Spleen (tissue), 11 donors: ENCODE results near the gene KLC1. TPM values are rescaled to one million over a fixed set of nuclear protein-coding genes. Genes with fewer than 3 reads are reported as not detected.

Experiments
- DNase-seq: peaks from one replicate; pipeline ENCODE4 v3.0.0-alpha.2; 2020
- H3K27ac ChIP-seq, 8 donors: fragments of 200-600 bp; sonication (generic) in 7 of 8; 1 replicate in 4 of 8; 2 replicates in 4 of 8; pipeline versions ENCODE4 v1.5.0 to v1.8.0; 2016 to 2021; ENCODE audit warnings: inconsistent platforms in 4 of 8, mild to moderate bottlenecking in 4 of 8, moderate library complexity in 1 of 8
- H3K27me3 ChIP-seq, 7 donors: fragments of 200-600 bp; sonication (generic) in 6 of 7; replicated peaks in 1 of 7; 1 replicate in 4 of 7; 2 replicates in 3 of 7; pipeline versions ENCODE4 v1.5.0 to v1.8.0; 2016 to 2021; ENCODE audit warnings: inconsistent platforms in 3 of 7, mild to moderate bottlenecking in 1 of 7
- H3K36me3 ChIP-seq, 6 donors: fragments of 200-600 bp; sonication (generic) in 5 of 6; 1 replicate in 4 of 6; 2 replicates in 2 of 6; pipeline versions ENCODE4 v1.5.0 to v1.8.0; 2016 to 2021; ENCODE audit warnings: inconsistent platforms in 2 of 6
- H3K4me1 ChIP-seq, 6 donors: fragments of 200-600 bp; sonication (generic) in 5 of 6; 1 replicate in 3 of 6; 2 replicates in 3 of 6; pipeline versions ENCODE4 v1.5.0 to v1.8.0; 2016 to 2021; ENCODE audit warnings: inconsistent platforms in 3 of 6
- H3K4me3 ChIP-seq, 8 donors: fragments of 200-600 bp; sonication (generic) in 7 of 8; 1 replicate in 4 of 8; 2 replicates in 4 of 8; pipeline versions ENCODE4 v1.5.0 to v1.8.0; 2016 to 2021; ENCODE audit warnings: inconsistent platforms in 4 of 8, mild to moderate bottlenecking in 4 of 8, moderate library complexity in 2 of 8
- H3K9me3 ChIP-seq, 8 donors: fragments of 200-600 bp; sonication (generic) in 7 of 8; 1 replicate in 4 of 8; 2 replicates in 4 of 8; pipeline versions ENCODE4 v1.5.0 to v1.8.0; 2016 to 2021; ENCODE audit warnings: inconsistent platforms in 4 of 8
- POLR2A ChIP-seq, 3 donors: fragments of 450-650 bp; IDR thresholded peaks; one replicate each; pipeline ENCODE4 v1.5.1; 2017; ENCODE audit warnings: antibody characterized with exemption in 3 of 3, mild to moderate bottlenecking in 1 of 3
- POLR2AphosphoS5 ChIP-seq, 3 donors: sonication (generic); formaldehyde crosslinking; IDR thresholded peaks; one replicate each; pipeline ENCODE4 v1.5.1; 2017; ENCODE audit warnings: antibody characterized with exemption in 3 of 3
- WGBS, 5 donors: extraction: QIAGEN DNeasy Blood & Tissue Kit in 3 of 5; methylation state at CpG; one replicate each; pipeline versions ENCODE4 v1.1.5 to v1.1.7; 2013 to 2018; 5-methylcytosine and 5-hydroxymethylcytosine counted together
- intact Hi-C: fragments of 100-400 bp; cut with DNase I; formaldehyde crosslinking; loops from one replicate; pipeline ENCODE4 v1.15.0; 2023; ENCODE audit warnings: low total_unique reads
- polyA plus RNA-seq, 3 donors: library from polyadenylated mRNA; stranded (reverse); fragments of 200-250 nt; gene quantifications; one replicate each; pipeline ENCODE4 v1.2.1, GENCODE V29; 2013
- total RNA-seq, 7 donors: library from RNA; depleted of rRNA in 3 of 7; stranded (reverse); fragments of >200 nt in 3 of 7; fragmentation: NEBNext Ultra II Directional in 4 of 7; extraction: Animal tissue kit (Norgen Biotek cat#: 25700) in 4 of 7; gene quantifications; one replicate each; pipeline versions ENCODE4 v1.1.0 to v1.2.1, GENCODE V29; 2016 to 2021
- TF ChIP-seq, protein P1 (sequence below), 11 experiments: fragments of 200-600 bp in 7 of 11; fragments of 450-650 bp in 4 of 11; sonication (generic) in 4 of 11; IDR thresholded peaks in 8 of 11; conservative IDR thresholded peaks in 3 of 11; 1 replicate in 7 of 11; 2 replicates in 4 of 11; pipeline versions ENCODE4 v1.4.0 to v1.8.0; 2016 to 2021; ENCODE audit warnings: antibody characterized with exemption in 11 of 11, inconsistent platforms in 4 of 11, mild to moderate bottlenecking in 1 of 11
- donor health status: healthy with polysubstance abuse.
- donor health status: DM: no; HTN: no; CAD: no; lungs with moderate emphysema.
- donor health status: DM: no; HTN: no; CAD: no.
- donor health status: Bipolar disorder and iron deficiency.
- donor health status: healthy.
- donor health status: DM: no; HTN: no; CAD: no.
- donor health status: DM: yes; HTN: yes; CAD: no.

The KLC1 gene
- total and polyA plus RNA-seq, 10 donors, result 54.1 to 333 (median 226) TPM

DNA sequence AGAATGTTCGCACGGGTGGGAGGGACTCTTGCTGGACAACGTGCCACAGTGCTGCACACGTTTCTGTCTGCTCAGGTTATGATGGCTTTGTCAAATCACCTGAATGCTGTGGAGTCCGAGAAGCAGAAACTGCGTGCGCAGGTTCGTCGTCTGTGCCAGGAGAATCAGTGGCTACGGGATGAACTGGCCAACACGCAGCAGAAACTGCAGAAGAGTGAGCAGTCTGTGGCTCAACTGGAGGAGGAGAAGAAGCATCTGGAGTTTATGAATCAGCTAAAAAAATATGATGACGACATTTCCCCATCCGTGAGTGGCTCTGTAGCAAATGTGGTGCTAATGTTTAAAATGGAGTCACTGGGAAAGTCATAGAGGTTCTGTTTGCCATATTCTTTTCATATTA lies 28.5 kb downstream of the KLC1 start:
- DNase-seq, result no peak
- Histone ChIP-seq H3K36me3 (peaks cover 5 to 100% (median 86%) of the 10 kb centered on the region in 6 donors), H3K27me3 (no peaks in the 10 kb centered on the region), H3K4me1 (peaks cover 20 to 57% (median 37%) of the 10 kb centered on the region in 6 donors), H3K27ac (peak overlapping the region in 2 of 8 donors; percentile 6 to 28), H3K4me3 (no peak overlapping the region), H3K9me3 (no peaks in the 10 kb centered on the region)
- 78 to 90% (median 83%) methylated on average over 13 of the region's 13 CpGs for WGBS, 5 donors
- TF ChIP-seq, protein P1, sequence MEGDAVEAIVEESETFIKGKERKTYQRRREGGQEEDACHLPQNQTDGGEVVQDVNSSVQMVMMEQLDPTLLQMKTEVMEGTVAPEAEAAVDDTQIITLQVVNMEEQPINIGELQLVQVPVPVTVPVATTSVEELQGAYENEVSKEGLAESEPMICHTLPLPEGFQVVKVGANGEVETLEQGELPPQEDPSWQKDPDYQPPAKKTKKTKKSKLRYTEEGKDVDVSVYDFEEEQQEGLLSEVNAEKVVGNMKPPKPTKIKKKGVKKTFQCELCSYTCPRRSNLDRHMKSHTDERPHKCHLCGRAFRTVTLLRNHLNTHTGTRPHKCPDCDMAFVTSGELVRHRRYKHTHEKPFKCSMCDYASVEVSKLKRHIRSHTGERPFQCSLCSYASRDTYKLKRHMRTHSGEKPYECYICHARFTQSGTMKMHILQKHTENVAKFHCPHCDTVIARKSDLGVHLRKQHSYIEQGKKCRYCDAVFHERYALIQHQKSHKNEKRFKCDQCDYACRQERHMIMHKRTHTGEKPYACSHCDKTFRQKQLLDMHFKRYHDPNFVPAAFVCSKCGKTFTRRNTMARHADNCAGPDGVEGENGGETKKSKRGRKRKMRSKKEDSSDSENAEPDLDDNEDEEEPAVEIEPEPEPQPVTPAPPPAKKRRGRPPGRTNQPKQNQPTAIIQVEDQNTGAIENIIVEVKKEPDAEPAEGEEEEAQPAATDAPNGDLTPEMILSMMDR (IDR thresholded peaks at IDR 0.05 in 8 of 11, conservative IDR thresholded peaks at IDR 0.05 in 3 of 11), result no peak
- TF ChIP-seq POLR2A (IDR thresholded peaks at IDR 0.05) (no peak), POLR2AphosphoS5 (IDR thresholded peaks at IDR 0.05) (no peak)
- intact Hi-C loops, result no loop called here

DNA sequence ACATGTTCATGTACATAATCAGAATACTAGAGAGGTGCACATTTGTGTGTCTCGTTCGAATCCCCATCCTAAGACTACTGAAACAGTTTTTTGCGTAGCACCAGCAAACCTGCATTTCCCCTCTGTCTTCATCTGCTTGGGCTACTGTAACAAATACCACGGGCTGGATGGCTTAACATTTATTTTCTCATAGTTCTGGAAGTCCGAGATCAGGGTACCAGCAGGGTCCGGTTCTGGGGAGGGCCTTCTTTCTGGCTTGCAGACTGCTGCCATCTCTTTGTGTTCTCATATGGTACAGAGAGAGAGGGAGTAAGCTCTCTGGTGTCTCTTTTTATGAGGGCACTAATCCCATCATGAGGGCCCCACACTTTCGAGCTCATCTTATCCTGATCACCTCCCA lies 30.6 kb downstream of the KLC1 start:
- H3K9me3 ChIP-seq, result no peaks in the 10 kb centered on the region
- TF ChIP-seq, protein P1 (IDR thresholded peaks at IDR 0.05 in 8 of 11, conservative IDR thresholded peaks at IDR 0.05 in 3 of 11), result no peak
- TF ChIP-seq POLR2AphosphoS5 (IDR thresholded peaks at IDR 0.05), result no peak
- TF ChIP-seq POLR2A (IDR thresholded peaks at IDR 0.05), result no peak
- intact Hi-C loops, result no loop called here
- peaks cover 6 to 100% (median 95%) of the 10 kb centered on the region in 6 donors for H3K36me3 ChIP-seq
- no peak for DNase-seq
- peaks cover 9 to 53% (median 29%) of the 10 kb centered on the region in 6 donors for H3K4me1 ChIP-seq
- WGBS, 5 donors, result 79 to 99% (median 97%) methylated on average over 7 of the region's 7 CpGs
- H3K27ac ChIP-seq, result no peak overlapping the region
- no peaks in the 10 kb centered on the region for H3K27me3 ChIP-seq
- no peak overlapping the region for H3K4me3 ChIP-seq

DNA sequence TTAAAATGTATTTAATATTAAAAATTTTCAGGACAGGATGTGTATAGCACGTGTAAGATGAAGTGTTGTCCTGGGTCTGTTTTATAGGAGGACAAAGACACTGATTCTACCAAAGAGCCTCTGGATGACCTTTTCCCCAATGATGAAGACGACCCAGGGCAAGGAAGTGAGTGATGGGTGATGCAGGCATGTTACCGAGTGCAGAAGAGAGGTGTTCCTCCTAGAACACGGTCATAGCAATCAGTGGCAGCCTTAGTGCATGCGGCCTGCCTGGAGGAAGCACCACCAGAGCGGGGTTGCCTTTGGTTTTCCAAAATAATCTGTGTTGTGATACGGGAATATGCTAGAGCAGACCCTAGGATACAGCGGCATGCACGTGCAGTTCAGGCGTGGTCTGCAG lies 33.0 kb downstream of the KLC1 start:
- no peaks in the 10 kb centered on the region for H3K27me3 ChIP-seq
- no peak for TF ChIP-seq POLR2AphosphoS5 (IDR thresholded peaks at IDR 0.05)
- TF ChIP-seq, protein P1 (IDR thresholded peaks at IDR 0.05 in 8 of 11, conservative IDR thresholded peaks at IDR 0.05 in 3 of 11), result no peak
- no peak for TF ChIP-seq POLR2A (IDR thresholded peaks at IDR 0.05)
- H3K4me1 ChIP-seq, result peaks cover 0 to 41% (median 17%) of the 10 kb centered on the region in 6 donors
- no peak overlapping the region for H3K27ac ChIP-seq
- H3K9me3 ChIP-seq, result no peaks in the 10 kb centered on the region
- intact Hi-C loops, result no loop called here
- DNase-seq, result no peak
- no peak overlapping the region for H3K4me3 ChIP-seq
- H3K36me3 ChIP-seq, result peaks cover 6 to 100% (median 90%) of the 10 kb centered on the region in 6 donors
- 86 to 92% (median 90%) methylated on average over 10 of the region's 10 CpGs for WGBS, 5 donors

GRCh38 chr14:103662591-103662990 lies 33.6 kb downstream of the KLC1 start:
- H3K27me3 ChIP-seq, result no peaks in the 10 kb centered on the region
- 95 to 98% (median 97%) methylated on average over 17 of the region's 17 CpGs for WGBS, 5 donors
- peaks cover 6 to 100% (median 92%) of the 10 kb centered on the region in 6 donors for H3K36me3 ChIP-seq
- peaks cover 0 to 35% (median 14%) of the 10 kb centered on the region in 6 donors for H3K4me1 ChIP-seq
- TF ChIP-seq, protein P1 (IDR thresholded peaks at IDR 0.05 in 8 of 11, conservative IDR thresholded peaks at IDR 0.05 in 3 of 11), result no peak
- peak in 1 of 3 donors; percentile 54 for TF ChIP-seq POLR2AphosphoS5 (IDR thresholded peaks at IDR 0.05)
- TF ChIP-seq POLR2A (IDR thresholded peaks at IDR 0.05), result no peak
- intact Hi-C loops, result no loop called here
- no peak for DNase-seq
- H3K27ac ChIP-seq, result peak overlapping the region in 1 of 8 donors; percentile 57
- no peaks in the 10 kb centered on the region for H3K9me3 ChIP-seq
- H3K4me3 ChIP-seq, result no peak overlapping the region
